Measurements from ENCODE around the gene UNC13C. TPM values are rescaled to one million over a fixed set of nuclear protein-coding genes. Genes with fewer than 3 reads are reported as not detected.

The UNC13C gene
- total RNA-seq, 1 donor from 2014 or later: 0.21 TPM

DNA sequence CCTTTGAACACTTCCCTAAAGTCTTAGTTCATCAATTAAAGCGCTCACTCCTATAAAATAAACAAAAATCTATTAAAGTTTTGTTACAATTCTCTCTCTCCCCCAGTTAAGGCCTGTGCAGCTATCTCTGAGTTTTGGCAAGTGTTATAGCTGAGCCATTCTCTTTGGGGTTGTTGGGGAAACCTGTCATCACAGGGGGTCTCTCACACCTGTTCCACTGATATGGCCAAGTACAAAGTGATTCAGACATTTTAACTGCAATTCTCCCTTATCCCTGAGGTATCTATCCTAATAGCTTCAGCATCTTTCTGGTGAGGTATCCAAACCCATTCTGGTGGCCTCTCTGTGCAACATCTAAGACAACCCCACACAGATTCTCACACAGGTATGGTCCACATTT lies 116.4 kb downstream of the UNC13C start:
- H3K36me3 ChIP-seq (ENCODE audit: control insufficient read depth, insufficient read depth, low read length): no peaks in the 10 kb centered on the region
- H3K27me3 ChIP-seq (ENCODE audit: control insufficient read depth, insufficient read depth, low read length): no peaks in the 10 kb centered on the region
- H3K4me3 ChIP-seq (ENCODE audit: low read depth, low read length): no peak overlapping the region
- TF ChIP-seq, protein P1, sequence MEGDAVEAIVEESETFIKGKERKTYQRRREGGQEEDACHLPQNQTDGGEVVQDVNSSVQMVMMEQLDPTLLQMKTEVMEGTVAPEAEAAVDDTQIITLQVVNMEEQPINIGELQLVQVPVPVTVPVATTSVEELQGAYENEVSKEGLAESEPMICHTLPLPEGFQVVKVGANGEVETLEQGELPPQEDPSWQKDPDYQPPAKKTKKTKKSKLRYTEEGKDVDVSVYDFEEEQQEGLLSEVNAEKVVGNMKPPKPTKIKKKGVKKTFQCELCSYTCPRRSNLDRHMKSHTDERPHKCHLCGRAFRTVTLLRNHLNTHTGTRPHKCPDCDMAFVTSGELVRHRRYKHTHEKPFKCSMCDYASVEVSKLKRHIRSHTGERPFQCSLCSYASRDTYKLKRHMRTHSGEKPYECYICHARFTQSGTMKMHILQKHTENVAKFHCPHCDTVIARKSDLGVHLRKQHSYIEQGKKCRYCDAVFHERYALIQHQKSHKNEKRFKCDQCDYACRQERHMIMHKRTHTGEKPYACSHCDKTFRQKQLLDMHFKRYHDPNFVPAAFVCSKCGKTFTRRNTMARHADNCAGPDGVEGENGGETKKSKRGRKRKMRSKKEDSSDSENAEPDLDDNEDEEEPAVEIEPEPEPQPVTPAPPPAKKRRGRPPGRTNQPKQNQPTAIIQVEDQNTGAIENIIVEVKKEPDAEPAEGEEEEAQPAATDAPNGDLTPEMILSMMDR (IDR thresholded peaks at IDR 0.05; ENCODE audit: insufficient read depth, low read length, poor library complexity, severe bottlenecking): no peak
- DNase-seq (ENCODE audit: low read depth): no peak

DNA sequence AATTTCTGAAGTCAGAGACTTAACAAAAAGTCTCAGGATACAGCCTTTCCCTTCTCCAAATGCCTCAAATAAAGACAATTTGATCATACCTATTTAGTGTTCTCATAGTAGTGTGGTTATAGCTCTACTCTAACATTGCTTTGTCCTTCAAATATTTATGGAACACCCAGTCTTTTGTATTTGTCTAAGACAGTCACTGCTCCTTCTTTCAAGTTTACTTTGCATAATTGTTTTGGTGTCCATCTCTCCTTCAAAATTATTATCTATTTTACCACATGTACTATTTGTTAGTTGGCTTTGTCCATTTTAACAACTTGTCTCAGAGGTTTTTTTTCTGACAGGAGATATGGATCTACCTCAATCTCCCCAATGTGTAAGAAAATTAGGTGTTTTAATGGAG lies 118.8 kb downstream of the UNC13C start:
- Histone ChIP-seq H3K4me3 (ENCODE audit: low read depth, low read length) (no peak overlapping the region), H3K36me3 (ENCODE audit: control insufficient read depth, insufficient read depth, low read length) (no peaks in the 10 kb centered on the region), H3K27me3 (ENCODE audit: control insufficient read depth, insufficient read depth, low read length) (no peaks in the 10 kb centered on the region)
- no peak for DNase-seq (ENCODE audit: low read depth)
- TF ChIP-seq, protein P1 (IDR thresholded peaks at IDR 0.05; ENCODE audit: insufficient read depth, low read length, poor library complexity, severe bottlenecking): no peak

DNA sequence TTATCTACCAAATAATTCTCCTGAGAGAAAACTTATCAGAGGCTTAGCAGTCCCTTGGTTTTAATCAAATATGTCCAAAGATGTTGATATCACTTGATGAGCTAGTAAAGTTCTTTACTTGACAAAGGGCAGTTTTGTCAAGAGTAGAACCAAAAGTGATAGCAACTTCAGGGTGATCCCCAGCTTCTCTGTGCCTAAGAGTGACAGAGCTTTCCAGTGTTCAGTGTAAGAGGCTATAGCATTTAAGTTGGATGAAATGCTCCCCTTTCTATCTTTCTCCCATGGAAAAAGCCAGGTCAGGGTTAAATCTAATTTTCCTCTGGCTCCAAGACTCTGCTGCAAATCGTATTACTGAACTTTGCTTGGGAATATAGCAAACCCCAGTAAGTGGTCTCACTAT lies 120.8 kb downstream of the UNC13C start:
- Histone ChIP-seq H3K27me3 (ENCODE audit: control insufficient read depth, insufficient read depth, low read length) (no peaks in the 10 kb centered on the region), H3K4me3 (ENCODE audit: low read depth, low read length) (no peak overlapping the region)
- TF ChIP-seq, protein P1 (IDR thresholded peaks at IDR 0.05; ENCODE audit: insufficient read depth, low read length, poor library complexity, severe bottlenecking): no peak

DNA sequence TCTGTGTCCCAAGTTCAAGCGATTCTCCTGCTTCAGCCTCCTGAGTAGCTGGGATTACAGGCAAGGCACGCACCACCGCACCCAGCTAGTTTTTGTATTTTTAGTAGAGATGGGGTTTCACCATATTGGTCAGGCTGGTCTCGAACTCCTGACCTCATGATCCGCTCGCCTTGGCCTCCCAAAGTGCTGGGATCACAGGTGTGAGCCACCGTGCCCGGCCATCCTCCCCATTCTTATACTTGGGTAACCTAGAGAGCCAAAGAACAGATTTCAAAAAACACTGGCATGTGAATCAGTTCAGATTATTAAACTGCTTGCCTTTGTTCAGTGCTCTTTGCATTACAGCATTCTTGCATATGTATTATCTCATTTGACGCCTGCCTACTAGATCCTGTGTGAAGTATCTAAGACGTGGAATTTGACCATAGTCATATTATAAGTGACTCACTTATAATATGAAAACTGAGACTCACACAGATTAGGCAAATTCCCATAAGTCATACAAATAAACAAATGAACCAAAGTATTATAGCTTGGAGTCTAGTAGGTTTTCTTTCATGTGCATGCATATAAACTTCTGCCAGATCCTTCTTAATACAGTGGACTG lies 123.5 kb downstream of the UNC13C start:
- TF ChIP-seq, protein P1 (IDR thresholded peaks at IDR 0.05; ENCODE audit: insufficient read depth, low read length, poor library complexity, severe bottlenecking): no peak
- no peak for DNase-seq (ENCODE audit: low read depth)

More for the DNA sequence above, 120.8 kb downstream of the UNC13C start:
- DNase-seq (ENCODE audit: low read depth): no peak
- no peaks in the 10 kb centered on the region for H3K36me3 ChIP-seq (ENCODE audit: control insufficient read depth, insufficient read depth, low read length)

DNA sequence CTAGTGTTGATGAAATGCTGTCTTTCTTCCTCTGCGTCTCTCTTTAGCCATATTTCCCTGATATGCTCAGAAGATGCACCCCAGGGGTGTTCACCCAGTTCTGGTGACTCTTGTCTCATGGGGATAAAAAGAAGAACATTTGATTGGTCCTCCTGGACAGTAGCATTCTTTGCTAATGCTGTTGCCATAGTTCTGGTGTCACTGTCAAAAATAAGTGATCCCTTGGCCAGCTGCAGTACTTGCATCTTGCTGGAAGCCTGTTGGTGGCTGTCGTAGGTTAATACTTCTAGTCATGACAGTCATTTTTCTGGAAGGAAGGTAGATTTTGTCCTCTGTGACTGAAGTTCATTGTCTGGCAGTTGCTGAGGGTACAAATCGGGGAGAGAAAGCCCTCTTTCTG lies 124.5 kb downstream of the UNC13C start:
- H3K36me3 ChIP-seq (ENCODE audit: control insufficient read depth, insufficient read depth, low read length): no peaks in the 10 kb centered on the region
- H3K4me3 ChIP-seq (ENCODE audit: low read depth, low read length): no peak overlapping the region
- no peaks in the 10 kb centered on the region for H3K27me3 ChIP-seq (ENCODE audit: control insufficient read depth, insufficient read depth, low read length)
- TF ChIP-seq, protein P1 (IDR thresholded peaks at IDR 0.05; ENCODE audit: insufficient read depth, low read length, poor library complexity, severe bottlenecking): no peak
- DNase-seq (ENCODE audit: low read depth): no peak

More for the DNA sequence above, 123.5 kb downstream of the UNC13C start:
- H3K27me3 ChIP-seq (ENCODE audit: control insufficient read depth, insufficient read depth, low read length): no peaks in the 10 kb centered on the region
- H3K4me3 ChIP-seq (ENCODE audit: low read depth, low read length): no peak overlapping the region
- H3K36me3 ChIP-seq (ENCODE audit: control insufficient read depth, insufficient read depth, low read length): no peaks in the 10 kb centered on the region

DNA sequence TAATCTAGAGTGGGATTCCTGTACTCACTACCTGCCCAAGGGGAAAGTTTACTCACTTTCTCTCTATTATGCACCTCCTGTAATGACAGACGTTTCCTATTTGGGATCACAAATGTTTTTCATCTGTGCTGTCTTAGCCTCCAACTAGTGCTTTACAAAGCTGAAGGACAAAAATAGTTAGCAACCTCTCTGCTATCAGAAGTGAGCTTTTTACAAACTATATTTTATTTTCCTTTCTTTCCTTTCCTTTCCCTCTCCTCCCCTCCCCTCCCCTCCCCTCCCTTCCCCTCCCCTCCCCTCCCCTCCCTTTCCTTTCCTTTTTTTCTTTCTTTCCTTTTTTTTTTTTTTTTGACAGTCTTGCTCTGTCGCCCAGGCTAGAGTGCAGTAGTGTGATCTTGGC lies 130.8 kb downstream of the UNC13C start:
- TF ChIP-seq, protein P1 (IDR thresholded peaks at IDR 0.05; ENCODE audit: insufficient read depth, low read length, poor library complexity, severe bottlenecking): no peak
- no peak for DNase-seq (ENCODE audit: low read depth)

More for the DNA sequence above, 130.8 kb downstream of the UNC13C start:
- Histone ChIP-seq H3K36me3 (ENCODE audit: control insufficient read depth, insufficient read depth, low read length) (no peaks in the 10 kb centered on the region), H3K4me3 (ENCODE audit: low read depth, low read length) (no peak overlapping the region), H3K27me3 (ENCODE audit: control insufficient read depth, insufficient read depth, low read length) (no peaks in the 10 kb centered on the region)
